ENCODE results near the gene PEPD. TPM values are rescaled to one million over a fixed set of nuclear protein-coding genes. Genes with fewer than 3 reads are reported as not detected.

PEPD gene
- total and polyA plus RNA-seq, 9 donors, result 20.3 to 55.4 (median 45.1) TPM

DNA sequence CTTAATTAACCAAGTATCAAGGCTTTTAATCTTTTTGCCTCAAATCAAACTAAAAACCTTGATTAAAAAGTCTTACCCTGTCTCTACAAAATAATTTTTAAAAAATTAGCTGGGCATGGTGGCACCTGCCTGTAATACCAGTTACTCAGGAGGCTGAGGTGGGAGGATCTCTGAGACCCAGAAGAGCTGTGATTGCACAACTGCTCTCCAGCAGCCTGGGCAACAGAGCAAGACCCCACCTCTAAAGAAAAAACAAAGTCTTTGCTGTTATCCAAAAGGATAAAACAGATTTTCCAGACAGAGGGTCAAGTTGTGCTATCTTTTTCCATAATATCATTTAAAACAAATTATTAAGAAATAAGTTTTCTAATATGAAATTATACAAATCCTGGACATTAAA, 174.9 kb downstream of the PEPD start:
- Histone ChIP-seq H3K4me1 (ENCODE audit: control insufficient read depth, insufficient read depth, low read length) (peaks cover 9% of the 10 kb centered on the region), H3K4me3 (ENCODE audit: low read length) (no peak overlapping the region), H3K27ac (ENCODE audit: low read length) (no peak overlapping the region), H3K9me3 (replicated peaks; ENCODE audit: control insufficient read depth, low read depth, low read length) (no peaks in the 10 kb centered on the region), H3K36me3 (ENCODE audit: control insufficient read depth, insufficient read depth, low read length) (no peaks in the 10 kb centered on the region), H3K27me3 (ENCODE audit: control insufficient read depth, insufficient read depth, low read length) (peaks cover 7% of the 10 kb centered on the region)
- DNase-seq, result no peak

DNA sequence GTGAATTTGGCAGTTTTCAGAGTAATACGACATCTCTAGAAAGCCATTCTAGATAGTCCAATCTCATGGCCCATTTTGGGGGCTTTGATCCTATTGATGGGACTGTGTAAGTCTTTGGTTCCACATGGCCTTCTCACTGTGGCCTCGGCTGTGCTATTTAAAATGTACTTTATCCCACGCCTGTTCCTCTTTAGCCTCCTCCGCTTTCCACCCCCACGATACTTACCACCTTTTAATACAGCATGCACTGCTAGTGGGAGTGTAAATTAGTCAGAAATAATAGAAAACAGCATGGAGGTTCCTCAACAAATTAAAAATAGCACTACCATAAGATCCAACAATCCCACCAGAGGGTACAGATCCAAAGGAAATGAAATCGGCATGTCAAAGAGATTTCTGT, 176.4 kb downstream of the PEPD start:
- Histone ChIP-seq H3K36me3 (ENCODE audit: control insufficient read depth, insufficient read depth, low read length) (no peaks in the 10 kb centered on the region), H3K27ac (ENCODE audit: low read length) (peak overlapping the region; percentile 39), H3K27me3 (ENCODE audit: control insufficient read depth, insufficient read depth, low read length) (peaks cover 10% of the 10 kb centered on the region), H3K9me3 (replicated peaks; ENCODE audit: control insufficient read depth, low read depth, low read length) (no peaks in the 10 kb centered on the region), H3K4me3 (ENCODE audit: low read length) (no peak overlapping the region), H3K4me1 (ENCODE audit: control insufficient read depth, insufficient read depth, low read length) (peaks cover 9% of the 10 kb centered on the region)
- no CpG with 5 or more reads among the region's 6 CpGs for WGBS (ENCODE audit: insufficient coverage)
- DNase-seq, result no peak

DNA sequence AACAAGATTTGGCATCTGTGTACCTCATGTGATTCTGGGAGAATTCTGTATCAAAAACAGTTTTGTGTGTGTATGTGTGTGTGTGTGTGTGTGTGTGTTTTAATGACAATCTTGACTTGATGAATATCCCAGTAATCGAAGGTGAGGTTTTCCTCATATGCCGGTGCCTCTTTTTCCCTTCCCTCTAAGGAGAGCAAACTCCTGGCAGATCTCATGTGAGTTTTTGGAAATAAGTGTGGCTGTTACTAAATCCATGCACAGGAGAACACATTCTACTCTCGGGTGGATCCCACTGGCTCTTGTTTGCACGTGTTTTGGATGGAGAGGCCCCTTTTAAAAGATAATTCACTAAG, 177.0 kb downstream of the PEPD start:
- WGBS (ENCODE audit: insufficient coverage), result no CpG with 5 or more reads among the region's 4 CpGs
- Histone ChIP-seq H3K27me3 (ENCODE audit: control insufficient read depth, insufficient read depth, low read length) (peaks cover 10% of the 10 kb centered on the region), H3K27ac (ENCODE audit: low read length) (peak overlapping the region; percentile 66), H3K9me3 (replicated peaks; ENCODE audit: control insufficient read depth, low read depth, low read length) (no peaks in the 10 kb centered on the region), H3K36me3 (ENCODE audit: control insufficient read depth, insufficient read depth, low read length) (no peaks in the 10 kb centered on the region), H3K4me1 (ENCODE audit: control insufficient read depth, insufficient read depth, low read length) (peaks cover 9% of the 10 kb centered on the region), H3K4me3 (ENCODE audit: low read length) (no peak overlapping the region)
- DNase-seq, result peak; percentile 93

DNA sequence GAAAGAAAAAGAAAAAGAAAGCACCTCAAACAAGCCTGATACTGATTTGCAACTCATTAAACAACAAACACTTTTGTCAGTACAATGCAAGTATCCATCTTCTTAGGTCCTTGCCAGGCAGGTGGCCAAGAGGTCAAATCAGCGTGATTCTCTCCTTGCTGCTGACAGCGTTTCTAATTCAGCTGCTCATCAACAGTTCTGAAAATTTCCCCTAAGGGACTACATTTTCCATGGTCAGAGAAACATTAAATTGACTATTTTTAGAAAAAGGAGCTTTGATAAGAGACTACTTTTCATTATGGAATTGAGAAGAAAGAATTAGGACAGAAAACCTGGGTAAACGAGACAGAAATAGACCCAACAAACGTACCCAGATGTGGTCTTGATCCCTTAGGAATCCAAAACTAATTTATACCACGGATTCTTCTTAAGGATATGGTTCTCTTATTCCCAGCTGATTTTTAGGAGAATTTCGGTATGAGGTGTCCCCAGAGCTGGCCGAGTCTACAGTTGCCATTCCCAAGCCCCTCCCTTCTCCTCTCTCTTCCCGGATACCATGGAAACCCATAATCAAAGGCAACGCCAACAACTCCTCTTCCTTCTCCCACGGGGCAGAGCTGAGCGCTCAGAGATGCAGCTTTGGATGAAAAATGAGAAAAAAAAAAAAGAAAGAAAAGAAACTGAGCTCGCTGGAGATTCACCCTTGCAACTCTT, 177.6 kb downstream of the PEPD start:
- peaks cover 10% of the 10 kb centered on the region for H3K27me3 ChIP-seq (ENCODE audit: control insufficient read depth, insufficient read depth, low read length)
- peak overlapping the region; percentile 66 for H3K27ac ChIP-seq (ENCODE audit: low read length)
- H3K36me3 ChIP-seq (ENCODE audit: control insufficient read depth, insufficient read depth, low read length), result no peaks in the 10 kb centered on the region
- WGBS (ENCODE audit: insufficient coverage), result 20% methylated on average over 1 of the region's 12 CpGs
- no peaks in the 10 kb centered on the region for H3K9me3 ChIP-seq (replicated peaks; ENCODE audit: control insufficient read depth, low read depth, low read length)
- peaks cover 9% of the 10 kb centered on the region for H3K4me1 ChIP-seq (ENCODE audit: control insufficient read depth, insufficient read depth, low read length)
- peak; percentile 94 for DNase-seq
- no peak overlapping the region for H3K4me3 ChIP-seq (ENCODE audit: low read length)

DNA sequence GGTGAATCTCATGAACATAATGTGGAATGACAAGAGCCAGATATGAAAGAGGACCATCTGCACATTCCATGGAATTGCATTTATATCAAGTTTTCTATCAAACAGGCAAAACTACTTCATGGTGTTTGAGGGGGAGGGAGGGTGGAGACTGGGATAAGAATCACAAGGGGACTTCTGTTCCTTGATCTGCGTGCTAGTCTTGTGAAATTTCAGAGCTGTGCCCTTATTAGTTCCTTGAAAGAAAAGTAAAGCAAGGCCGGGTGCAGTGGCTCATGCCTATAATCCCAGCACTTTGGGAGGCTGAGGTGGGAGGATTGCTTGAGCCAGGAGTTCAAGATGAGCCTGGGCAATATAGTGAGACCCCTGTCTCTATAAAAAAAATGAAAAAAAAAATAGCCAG, 178.3 kb downstream of the PEPD start:
- no peak overlapping the region for H3K27ac ChIP-seq (ENCODE audit: low read length)
- peaks cover 9% of the 10 kb centered on the region for H3K4me1 ChIP-seq (ENCODE audit: control insufficient read depth, insufficient read depth, low read length)
- 100% methylated on average over 1 of the region's 2 CpGs for WGBS (ENCODE audit: insufficient coverage)
- H3K36me3 ChIP-seq (ENCODE audit: control insufficient read depth, insufficient read depth, low read length), result no peaks in the 10 kb centered on the region
- no peaks in the 10 kb centered on the region for H3K9me3 ChIP-seq (replicated peaks; ENCODE audit: control insufficient read depth, low read depth, low read length)
- H3K4me3 ChIP-seq (ENCODE audit: low read length), result no peak overlapping the region
- no peak for DNase-seq
- peaks cover 10% of the 10 kb centered on the region for H3K27me3 ChIP-seq (ENCODE audit: control insufficient read depth, insufficient read depth, low read length)

- WGBS (ENCODE audit: insufficient coverage), result 55% methylated on average over 2 of the region's 2 CpGs
- Histone ChIP-seq H3K4me3 (ENCODE audit: low read length) (no peak overlapping the region), H3K4me1 (ENCODE audit: control insufficient read depth, insufficient read depth, low read length) (peaks cover 9% of the 10 kb centered on the region), H3K27ac (ENCODE audit: low read length) (no peak overlapping the region), H3K27me3 (ENCODE audit: control insufficient read depth, insufficient read depth, low read length) (peaks cover 5% of the 10 kb centered on the region), H3K36me3 (ENCODE audit: control insufficient read depth, insufficient read depth, low read length) (no peaks in the 10 kb centered on the region), H3K9me3 (replicated peaks; ENCODE audit: control insufficient read depth, low read depth, low read length) (no peaks in the 10 kb centered on the region)
- DNase-seq, result no peak
Observed at GRCh38 chr19:33340991-33341390, 180.6 kb downstream of the PEPD start.

DNA sequence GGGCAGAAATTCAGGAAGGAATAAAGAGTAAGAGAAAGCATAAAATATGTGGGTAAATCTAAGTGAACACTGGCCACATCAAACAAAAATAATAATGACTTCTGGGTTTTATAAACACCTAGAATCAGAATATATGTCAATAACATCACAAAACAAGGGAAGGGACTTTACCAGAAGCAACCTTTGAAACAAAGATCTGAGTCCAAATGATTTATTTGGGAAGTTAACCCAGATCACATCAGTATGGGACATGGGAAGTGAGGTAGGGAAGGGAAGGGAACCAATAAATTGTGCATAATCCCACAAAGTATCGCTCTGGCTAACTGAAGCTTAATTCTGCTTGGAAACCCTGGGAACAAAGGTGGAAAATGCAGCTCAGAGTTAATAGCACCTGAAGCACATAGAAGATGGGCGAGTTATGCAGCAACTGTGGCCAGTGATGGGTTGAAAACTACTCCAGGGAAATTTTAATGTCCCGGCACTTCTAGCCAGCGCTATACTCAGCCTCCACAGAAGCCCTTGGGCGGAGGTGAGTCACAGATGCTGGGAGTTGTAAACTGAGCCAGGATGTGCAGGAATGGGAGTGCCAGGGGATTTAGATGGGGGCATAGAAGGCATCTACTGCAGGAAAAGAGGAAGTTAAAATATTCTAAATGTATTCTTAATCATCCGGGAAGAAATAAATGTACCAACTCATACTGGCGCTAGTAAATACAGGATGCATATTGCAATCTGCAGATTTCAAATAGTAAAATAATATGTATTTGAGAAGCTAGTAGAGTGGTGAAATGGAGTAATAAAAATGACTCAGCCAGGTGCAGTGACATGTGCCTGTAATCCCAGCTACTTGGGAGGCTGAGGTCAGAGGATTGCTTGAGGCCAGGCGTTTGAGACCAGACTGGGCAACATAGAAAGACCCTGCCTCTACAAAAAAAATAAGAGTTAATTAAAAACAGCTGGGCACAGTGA, 182.3 kb downstream of the PEPD start:
- H3K27me3 ChIP-seq (ENCODE audit: control insufficient read depth, insufficient read depth, low read length), result peaks cover 5% of the 10 kb centered on the region
- 51% methylated on average over 5 of the region's 8 CpGs for WGBS (ENCODE audit: insufficient coverage)
- H3K36me3 ChIP-seq (ENCODE audit: control insufficient read depth, insufficient read depth, low read length), result no peaks in the 10 kb centered on the region
- peaks cover 3% of the 10 kb centered on the region for H3K4me1 ChIP-seq (ENCODE audit: control insufficient read depth, insufficient read depth, low read length)
- no peak overlapping the region for H3K27ac ChIP-seq (ENCODE audit: low read length)
- H3K9me3 ChIP-seq (replicated peaks; ENCODE audit: control insufficient read depth, low read depth, low read length), result no peaks in the 10 kb centered on the region
- no peak overlapping the region for H3K4me3 ChIP-seq (ENCODE audit: low read length)
- DNase-seq, result no peak

Other genes with a start within 250 kb of the PEPD start
- 7.4 TPM for gene CEBPA, start 219.3 kb downstream of the PEPD start, total RNA-seq
- 10 to 100 TPM in 1 of 8 donors, 1 to 10 TPM in 7; 3.9 to 11.3 (median 5.3) TPM for gene CEBPA, start 219.3 kb downstream of the PEPD start, polyA plus RNA-seq (ENCODE audit: insufficient read depth in 1 of 8, insufficient read length in 8 of 8, low replicate concordance in 1 of 8)
- 15.4 TPM for gene CEBPG, start 148.1 kb downstream of the PEPD start, total RNA-seq
- 10 to 100 TPM; 16.7 to 23.3 (median 18.8) TPM for gene CEBPG, start 148.1 kb downstream of the PEPD start, polyA plus RNA-seq (ENCODE audit: insufficient read depth in 1 of 8, insufficient read length in 8 of 8, low replicate concordance in 1 of 8)
- gene CHST8, start 100.2 kb upstream of the PEPD start, total RNA-seq, result 0.22 TPM
- 1 to 10 TPM in 1 of 8 donors, under 1 TPM in 7; 0.09 to 1.4 (median 0.36) TPM for gene CHST8, start 100.2 kb upstream of the PEPD start, polyA plus RNA-seq (ENCODE audit: insufficient read depth in 1 of 8, insufficient read length in 8 of 8, low replicate concordance in 1 of 8)

Data from muscle of leg (tissue), 11 donors.